HepG2 (cell line): Measurements from ENCODE around the gene ZNRD2. TPM values are rescaled to one million over a fixed set of nuclear protein-coding genes. Genes with fewer than 3 reads are reported as not detected.

ENCODE experiments used
- ARID2 ChIP-seq: sonication (generic); formaldehyde crosslinking; IDR thresholded peaks from 2 replicates; pipeline ENCODE4 v1.8.1; 2022; ENCODE audit warnings: mild to moderate bottlenecking, missing genetic modification reagents, borderline replicate concordance
- ATF5 ChIP-seq: sonication (generic); formaldehyde crosslinking; IDR thresholded peaks from 2 replicates; pipeline ENCODE4 v1.4.0; 2020; ENCODE audit warnings: mild to moderate bottlenecking, low read depth, missing genetic modification reagents
- CEBPG ChIP-seq: IDR thresholded peaks from 2 replicates; pipeline ENCODE4 v1.6.1; 2016
- FOXA3 ChIP-seq: IDR thresholded peaks from 2 replicates; pipeline ENCODE4 v1.6.1; 2016; ENCODE audit warnings: missing genetic modification reagents, missing compliant biosample characterization
- GABPA ChIP-seq, 2 experiments: IDR thresholded peaks; 2 replicates each; pipeline ENCODE4 v1.6.1; 2011 to 2016; ENCODE audit warnings: low read depth in 2 of 2, low read length in 1 of 2, missing biosample characterization in 1 of 2, missing genetic modification characterization in 1 of 2
- GATAD2A ChIP-seq: IDR thresholded peaks from 2 replicates; pipeline ENCODE4 v1.6.1; 2016
- MEIS1 ChIP-seq: sonication (generic); formaldehyde crosslinking; IDR thresholded peaks from 2 replicates; pipeline ENCODE4 v1.9.0; 2021; ENCODE audit warnings: mild to moderate bottlenecking, missing genetic modification reagents, moderate library complexity, borderline replicate concordance
- MLLT10 ChIP-seq: sonication (generic); formaldehyde crosslinking; IDR thresholded peaks from 2 replicates; pipeline ENCODE4 v1.4.0; 2020; ENCODE audit warnings: missing genetic modification reagents
- MNT ChIP-seq: fragments of 450-650 bp; IDR thresholded peaks from 2 replicates; pipeline ENCODE4 v1.6.1; 2016
- SALL2 ChIP-seq: sonication (generic); formaldehyde crosslinking; IDR thresholded peaks from 2 replicates; pipeline ENCODE4 v1.8.1; 2023; ENCODE audit warnings: mild to moderate bottlenecking, missing genetic modification reagents, inconsistent platforms
- SAP130 ChIP-seq: IDR thresholded peaks from 2 replicates; pipeline ENCODE4 v1.6.1; 2016; ENCODE audit warnings: low read depth
- SMAD1 ChIP-seq: sonication (generic); formaldehyde crosslinking; IDR thresholded peaks from 2 replicates; pipeline ENCODE4 v1.4.0; 2020; ENCODE audit warnings: missing genetic modification reagents, low read depth, mild to moderate bottlenecking, borderline replicate concordance
- ZNF263 ChIP-seq: sonication (generic); formaldehyde crosslinking; IDR thresholded peaks from 2 replicates; pipeline ENCODE4 v1.4.0; 2020; ENCODE audit warnings: missing genetic modification reagents
- ZNF331 ChIP-seq: sonication (generic); formaldehyde crosslinking; IDR thresholded peaks from 2 replicates; pipeline ENCODE4 v1.4.0; 2020; ENCODE audit warnings: missing genetic modification reagents
- ZNF761 ChIP-seq: sonication (generic); formaldehyde crosslinking; conservative IDR thresholded peaks from 2 replicates; pipeline ENCODE4 v1.4.0; 2020; ENCODE audit warnings: mild to moderate bottlenecking, missing genetic modification reagents
- polyA plus RNA-seq, 8 experiments: library from polyadenylated mRNA; depleted of rRNA in 3 of 8; stranded (reverse) in 7 of 8; unstranded in 1 of 8; fragments of >200 nt; fragmentation: Illumina TruSeq in 4 of 8; extraction: Trizol in 4 of 8; gene quantifications; 2 replicates each; pipeline versions ENCODE4 v1.2.1 to v1.2.3, GENCODE V29; 2011 to 2016; ENCODE audit warnings: low read depth in 4 of 8, missing spikeins in 1 of 8, mixed read lengths in 1 of 8; ENCODE audit not compliant: insufficient read depth in 1 of 8
- total RNA-seq, 5 experiments: library from RNA; depleted of rRNA; stranded (reverse); fragments of >200 nt; fragmentation: Illumina TruSeq; extraction: Trizol; gene quantifications; 2 replicates each; pipeline ENCODE4 v1.2.3, GENCODE V29; 2016; ENCODE audit warnings: low read depth in 1 of 5
- TF ChIP-seq, protein P1 (sequence below): sonication (generic); formaldehyde crosslinking; IDR thresholded peaks from 2 replicates; pipeline ENCODE4 v1.4.0; 2020; ENCODE audit warnings: mild to moderate bottlenecking, missing genetic modification reagents
- TF ChIP-seq, protein P2 (sequence below): IDR thresholded peaks from 2 replicates; pipeline ENCODE4 v1.6.1; 2016
- TF ChIP-seq, protein P3 (sequence below): sonication (generic); formaldehyde crosslinking; IDR thresholded peaks from 2 replicates; pipeline ENCODE4 v1.5.1; 2020; ENCODE audit warnings: mild to moderate bottlenecking, missing genetic modification reagents, borderline replicate concordance

The ZNRD2 gene
- total and polyA plus RNA-seq, 2 of the 13 experiments (the other 11 are each of a cell fraction or from before 2014, with no cell fraction given) = 29.2 to 34.0 TPM

DNA sequence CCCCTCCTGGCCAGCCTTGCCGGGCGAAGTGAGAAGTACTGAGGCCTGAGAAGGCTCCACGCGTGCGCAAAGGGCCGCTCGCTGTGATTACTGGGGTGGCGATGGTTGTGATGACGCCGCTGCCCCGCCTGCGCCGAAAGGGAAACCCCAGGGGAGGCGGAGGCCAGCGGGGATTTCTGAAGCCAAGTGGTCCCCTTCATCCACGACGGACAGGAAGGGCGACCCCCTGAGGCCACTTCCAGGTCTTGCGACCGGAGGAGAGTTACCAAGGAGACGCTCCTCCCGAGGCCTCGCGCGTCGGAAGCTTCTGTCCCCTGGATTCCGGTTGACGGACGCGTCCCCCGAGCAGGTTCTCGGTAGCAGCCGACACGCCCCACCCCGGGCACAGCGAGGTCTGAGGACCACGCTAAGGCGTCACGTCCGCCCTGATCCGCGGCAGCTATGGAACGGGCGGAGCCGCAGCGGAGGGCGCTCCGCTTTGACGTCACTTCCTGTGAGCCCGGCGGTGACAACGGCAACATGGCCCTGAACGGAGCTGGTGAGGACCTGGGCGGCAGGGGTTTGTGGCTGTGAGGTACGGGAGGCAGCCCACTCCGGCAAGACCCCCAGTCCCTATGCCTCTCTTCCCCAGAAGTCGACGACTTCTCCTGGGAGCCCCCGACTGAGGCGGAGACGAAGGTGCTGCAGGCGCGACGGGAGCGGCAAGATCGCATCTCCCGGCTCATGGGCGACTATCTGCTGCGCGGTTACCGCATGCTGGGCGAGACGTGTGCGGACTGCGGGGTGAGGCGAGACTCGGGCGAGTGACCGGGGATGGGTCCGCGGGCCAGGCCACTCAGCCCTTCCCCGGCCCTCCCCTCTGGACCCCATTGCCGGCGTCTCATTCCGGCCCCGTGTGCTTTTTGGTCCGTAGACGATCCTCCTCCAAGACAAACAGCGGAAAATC lies at the start of gene ZNRD2 (continued):
- TF ChIP-seq ZNF263 (CRISPR knock-in tag) = no peak
- TF ChIP-seq ZNF761 = peak; percentile 85
- TF ChIP-seq MNT = peak; percentile 79
- TF ChIP-seq, protein P1, sequence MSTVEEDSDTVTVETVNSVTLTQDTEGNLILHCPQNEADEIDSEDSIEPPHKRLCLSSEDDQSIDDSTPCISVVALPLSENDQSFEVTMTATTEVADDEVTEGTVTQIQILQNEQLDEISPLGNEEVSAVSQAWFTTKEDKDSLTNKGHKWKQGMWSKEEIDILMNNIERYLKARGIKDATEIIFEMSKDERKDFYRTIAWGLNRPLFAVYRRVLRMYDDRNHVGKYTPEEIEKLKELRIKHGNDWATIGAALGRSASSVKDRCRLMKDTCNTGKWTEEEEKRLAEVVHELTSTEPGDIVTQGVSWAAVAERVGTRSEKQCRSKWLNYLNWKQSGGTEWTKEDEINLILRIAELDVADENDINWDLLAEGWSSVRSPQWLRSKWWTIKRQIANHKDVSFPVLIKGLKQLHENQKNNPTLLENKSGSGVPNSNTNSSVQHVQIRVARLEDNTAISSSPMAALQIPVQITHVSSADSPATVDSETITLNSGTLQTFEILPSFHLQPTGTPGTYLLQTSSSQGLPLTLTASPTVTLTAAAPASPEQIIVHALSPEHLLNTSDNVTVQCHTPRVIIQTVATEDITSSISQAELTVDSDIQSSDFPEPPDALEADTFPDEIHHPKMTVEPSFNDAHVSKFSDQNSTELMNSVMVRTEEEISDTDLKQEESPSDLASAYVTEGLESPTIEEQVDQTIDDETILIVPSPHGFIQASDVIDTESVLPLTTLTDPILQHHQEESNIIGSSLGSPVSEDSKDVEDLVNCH = no peak; the same call in 1 of the 2 replicates
- peak; percentile 83 for TF ChIP-seq SALL2
- TF ChIP-seq GABPA (IDR thresholded peaks at IDR 0.05; ENCODE audit: low read depth, low read length) = no peak
- TF ChIP-seq GABPA (CRISPR knock-in tag; IDR thresholded peaks at IDR 0.05; ENCODE audit: low read depth) = peak; percentile 99
- peak; percentile 88 for TF ChIP-seq GATAD2A
- TF ChIP-seq, protein P2, sequence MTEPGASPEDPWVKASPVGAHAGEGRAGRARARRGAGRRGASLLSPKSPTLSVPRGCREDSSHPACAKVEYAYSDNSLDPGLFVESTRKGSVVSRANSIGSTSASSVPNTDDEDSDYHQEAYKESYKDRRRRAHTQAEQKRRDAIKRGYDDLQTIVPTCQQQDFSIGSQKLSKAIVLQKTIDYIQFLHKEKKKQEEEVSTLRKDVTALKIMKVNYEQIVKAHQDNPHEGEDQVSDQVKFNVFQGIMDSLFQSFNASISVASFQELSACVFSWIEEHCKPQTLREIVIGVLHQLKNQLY = peak; percentile 68
- 0 out of 2 replicates have a peak, but pooled peaks have one; percentile 13 for TF ChIP-seq CEBPG (CRISPR knock-in tag)
- peak; percentile 98 for TF ChIP-seq SAP130
- TF ChIP-seq ARID2 (CRISPR knock-in tag) = no peak
- TF ChIP-seq ZNF331 = peak; percentile 68
- peak; percentile 89; the same call in 1 of the 2 replicates for TF ChIP-seq MEIS1
- TF ChIP-seq MLLT10 (CRISPR knock-in tag) = no peak
- TF ChIP-seq, protein P3, sequence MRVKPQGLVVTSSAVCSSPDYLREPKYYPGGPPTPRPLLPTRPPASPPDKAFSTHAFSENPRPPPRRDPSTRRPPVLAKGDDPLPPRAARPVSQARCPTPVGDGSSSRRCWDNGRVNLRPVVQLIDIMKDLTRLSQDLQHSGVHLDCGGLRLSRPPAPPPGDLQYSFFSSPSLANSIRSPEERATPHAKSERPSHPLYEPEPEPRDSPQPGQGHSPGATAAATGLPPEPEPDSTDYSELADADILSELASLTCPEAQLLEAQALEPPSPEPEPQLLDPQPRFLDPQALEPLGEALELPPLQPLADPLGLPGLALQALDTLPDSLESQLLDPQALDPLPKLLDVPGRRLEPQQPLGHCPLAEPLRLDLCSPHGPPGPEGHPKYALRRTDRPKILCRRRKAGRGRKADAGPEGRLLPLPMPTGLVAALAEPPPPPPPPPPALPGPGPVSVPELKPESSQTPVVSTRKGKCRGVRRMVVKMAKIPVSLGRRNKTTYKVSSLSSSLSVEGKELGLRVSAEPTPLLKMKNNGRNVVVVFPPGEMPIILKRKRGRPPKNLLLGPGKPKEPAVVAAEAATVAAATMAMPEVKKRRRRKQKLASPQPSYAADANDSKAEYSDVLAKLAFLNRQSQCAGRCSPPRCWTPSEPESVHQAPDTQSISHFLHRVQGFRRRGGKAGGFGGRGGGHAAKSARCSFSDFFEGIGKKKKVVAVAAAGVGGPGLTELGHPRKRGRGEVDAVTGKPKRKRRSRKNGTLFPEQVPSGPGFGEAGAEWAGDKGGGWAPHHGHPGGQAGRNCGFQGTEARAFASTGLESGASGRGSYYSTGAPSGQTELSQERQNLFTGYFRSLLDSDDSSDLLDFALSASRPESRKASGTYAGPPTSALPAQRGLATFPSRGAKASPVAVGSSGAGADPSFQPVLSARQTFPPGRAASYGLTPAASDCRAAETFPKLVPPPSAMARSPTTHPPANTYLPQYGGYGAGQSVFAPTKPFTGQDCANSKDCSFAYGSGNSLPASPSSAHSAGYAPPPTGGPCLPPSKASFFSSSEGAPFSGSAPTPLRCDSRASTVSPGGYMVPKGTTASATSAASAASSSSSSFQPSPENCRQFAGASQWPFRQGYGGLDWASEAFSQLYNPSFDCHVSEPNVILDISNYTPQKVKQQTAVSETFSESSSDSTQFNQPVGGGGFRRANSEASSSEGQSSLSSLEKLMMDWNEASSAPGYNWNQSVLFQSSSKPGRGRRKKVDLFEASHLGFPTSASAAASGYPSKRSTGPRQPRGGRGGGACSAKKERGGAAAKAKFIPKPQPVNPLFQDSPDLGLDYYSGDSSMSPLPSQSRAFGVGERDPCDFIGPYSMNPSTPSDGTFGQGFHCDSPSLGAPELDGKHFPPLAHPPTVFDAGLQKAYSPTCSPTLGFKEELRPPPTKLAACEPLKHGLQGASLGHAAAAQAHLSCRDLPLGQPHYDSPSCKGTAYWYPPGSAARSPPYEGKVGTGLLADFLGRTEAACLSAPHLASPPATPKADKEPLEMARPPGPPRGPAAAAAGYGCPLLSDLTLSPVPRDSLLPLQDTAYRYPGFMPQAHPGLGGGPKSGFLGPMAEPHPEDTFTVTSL = no peak
- peak; percentile 61; the same call in 1 of the 2 replicates for TF ChIP-seq ATF5 (CRISPR knock-in tag)
- peak; percentile 73 for TF ChIP-seq FOXA3 (CRISPR knock-in tag)
- peak; percentile 86; the same call in 1 of the 2 replicates for TF ChIP-seq SMAD1
